ENCODE data around the gene APOB.

Gene APOB

GRCh38 chr2:20977520-20978180 is 66.2 kb downstream of the APOB start:
- no peak for DNase-seq

GRCh38 chr2:20976527-20976926 is 67.3 kb downstream of the APOB start:
- no peak for DNase-seq

- no peak for DNase-seq
Observed at GRCh38 chr2:20972792-20973565, 70.9 kb downstream of the APOB start.

GRCh38 chr2:20972110-20972509 is 71.8 kb downstream of the APOB start:
- DNase-seq = no peak

GRCh38 chr2:20970068-20970467 is 73.8 kb downstream of the APOB start:
- DNase-seq = no peak

- no peak for DNase-seq
Observed at GRCh38 chr2:20966061-20966595, 77.7 kb downstream of the APOB start.

- DNase-seq = no peak
Observed at GRCh38 chr2:20965221-20965620, 78.7 kb downstream of the APOB start.

- no peak for DNase-seq
Observed at GRCh38 chr2:20963867-20964266, 80.0 kb downstream of the APOB start.

GRCh38 chr2:20962939-20963557 is 80.8 kb downstream of the APOB start:
- peak; percentile 37 for DNase-seq

- DNase-seq = no peak
Observed at GRCh38 chr2:20961858-20962257, 82.0 kb downstream of the APOB start.

- no peak for DNase-seq
Observed at GRCh38 chr2:20960003-20960402, 83.9 kb downstream of the APOB start.

- no peak for DNase-seq
Observed at GRCh38 chr2:20959252-20959651, 84.6 kb downstream of the APOB start.

- DNase-seq = no peak
Observed at GRCh38 chr2:20957788-20958525, 85.9 kb downstream of the APOB start.

- DNase-seq = no peak
Observed at GRCh38 chr2:20955277-20956026, 88.4 kb downstream of the APOB start.

GRCh38 chr2:20953146-20953824 is 90.6 kb downstream of the APOB start:
- DNase-seq = no peak
